ENCODE measurements around the gene PAPSS2. TPM values are rescaled to one million over a fixed set of nuclear protein-coding genes. Genes with fewer than 3 reads are reported as not detected.
"Not testable (repeated sequence)": the region's sequence is repeated elsewhere in the genome, so short reads cannot be mapped to it uniquely, and the experiment has no call there.

The PAPSS2 gene
- total RNA-seq, 1 experiment from 2014 or later = 24.5 TPM

DNA sequence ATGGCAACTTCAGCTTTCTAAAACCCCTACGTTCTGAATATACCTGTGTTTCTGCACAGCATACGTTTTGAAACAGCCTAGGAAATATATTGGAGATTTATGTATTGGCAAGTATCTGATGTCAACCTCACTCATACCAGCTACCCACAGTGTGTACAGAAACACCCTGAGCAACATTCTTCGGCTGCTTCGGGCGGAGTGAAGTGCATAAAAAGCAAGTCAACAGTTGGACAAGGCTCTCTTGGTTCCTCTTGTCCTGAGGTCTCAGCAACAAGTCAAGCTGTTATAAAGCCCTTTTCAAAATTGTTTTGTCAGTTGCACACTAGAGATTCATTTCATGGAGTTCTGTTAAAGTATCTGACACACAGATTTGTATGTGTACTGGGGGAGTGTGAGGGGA is 40.0 kb upstream of the PAPSS2 start:
- no peak for DNase-seq
- TF ChIP-seq, protein P1, sequence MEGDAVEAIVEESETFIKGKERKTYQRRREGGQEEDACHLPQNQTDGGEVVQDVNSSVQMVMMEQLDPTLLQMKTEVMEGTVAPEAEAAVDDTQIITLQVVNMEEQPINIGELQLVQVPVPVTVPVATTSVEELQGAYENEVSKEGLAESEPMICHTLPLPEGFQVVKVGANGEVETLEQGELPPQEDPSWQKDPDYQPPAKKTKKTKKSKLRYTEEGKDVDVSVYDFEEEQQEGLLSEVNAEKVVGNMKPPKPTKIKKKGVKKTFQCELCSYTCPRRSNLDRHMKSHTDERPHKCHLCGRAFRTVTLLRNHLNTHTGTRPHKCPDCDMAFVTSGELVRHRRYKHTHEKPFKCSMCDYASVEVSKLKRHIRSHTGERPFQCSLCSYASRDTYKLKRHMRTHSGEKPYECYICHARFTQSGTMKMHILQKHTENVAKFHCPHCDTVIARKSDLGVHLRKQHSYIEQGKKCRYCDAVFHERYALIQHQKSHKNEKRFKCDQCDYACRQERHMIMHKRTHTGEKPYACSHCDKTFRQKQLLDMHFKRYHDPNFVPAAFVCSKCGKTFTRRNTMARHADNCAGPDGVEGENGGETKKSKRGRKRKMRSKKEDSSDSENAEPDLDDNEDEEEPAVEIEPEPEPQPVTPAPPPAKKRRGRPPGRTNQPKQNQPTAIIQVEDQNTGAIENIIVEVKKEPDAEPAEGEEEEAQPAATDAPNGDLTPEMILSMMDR (conservative IDR thresholded peaks at IDR 0.05) = no peak
- Histone ChIP-seq H3K79me1 (ENCODE audit: insufficient read depth, low read depth, low read length, poor library complexity, severe bottlenecking) (no peaks in the 10 kb centered on the region), H2BK12ac (ENCODE audit: insufficient read length, low read depth, low read length) (no peak overlapping the region), H4K5ac (ENCODE audit: insufficient read length, low read depth, low read length) (no peak overlapping the region), H3K27me3 (ENCODE audit: insufficient read depth, low read length) (no peaks in the 10 kb centered on the region; the same call in 1 of the 2 replicates), H3K4ac (ENCODE audit: low read depth, low read length) (no peak overlapping the region), H3K23ac (ENCODE audit: insufficient read length, low read depth, low read length) (no peak overlapping the region), H2AFZ (ENCODE audit: low read length) (no peak overlapping the region), H2BK15ac (ENCODE audit: low read depth, low read length) (no peak overlapping the region), H2BK20ac (ENCODE audit: low read depth, low read length, poor library complexity, severe bottlenecking) (no peak overlapping the region), H3T11ph (ENCODE audit: low read length) (no peak overlapping the region), H4K20me1 (ENCODE audit: control insufficient read depth, insufficient read depth, insufficient read length) (no peaks in the 10 kb centered on the region), H2BK5ac (ENCODE audit: insufficient read length, low read length) (no peak overlapping the region), H3K4me1 (ENCODE audit: insufficient read depth, low read length) (peaks cover 8% of the 10 kb centered on the region), H3K56ac (ENCODE audit: insufficient read length, low read depth, low read length) (no peak overlapping the region), H3K4me2 (ENCODE audit: insufficient read depth, insufficient read length, low read length) (no peak overlapping the region), H4K91ac (ENCODE audit: insufficient read length, low read depth, low read length) (no peak overlapping the region), H4K8ac (replicated peaks; ENCODE audit: insufficient read length, low read depth, low read length) (no peak overlapping the region), H3K23me2 (ENCODE audit: insufficient read length, low read depth, low read length, poor library complexity, severe bottlenecking) (no peaks in the 10 kb centered on the region), H3K9me3 (ENCODE audit: control insufficient read depth, low read depth, low read length) (no peaks in the 10 kb centered on the region), H3K14ac (ENCODE audit: insufficient read depth, low read length) (no peak overlapping the region), H2AK5ac (ENCODE audit: insufficient read length, low read length) (no peak overlapping the region), H3K9ac (ENCODE audit: extremely low read depth, insufficient read length, low read length) (no peak overlapping the region), H2BK120ac (ENCODE audit: low read depth, low read length, poor library complexity, severe bottlenecking) (no peak overlapping the region), H3K18ac (ENCODE audit: insufficient read length, low read depth, low read length) (no peak overlapping the region), H3K79me2 (ENCODE audit: insufficient read depth, low read length) (no peaks in the 10 kb centered on the region), H3K27ac (ENCODE audit: insufficient read length, low read depth, low read length) (no peak overlapping the region)
- H3K27me3 Mint-ChIP-seq (ENCODE audit: low read depth) = peaks cover 2% of the 10 kb centered on the region; the same call in 1 of the 2 replicates
- H3K27ac Mint-ChIP-seq = no peak overlapping the region
- H3K9me3 Mint-ChIP-seq = no peaks in the 10 kb centered on the region
- H3K36me3 Mint-ChIP-seq (ENCODE audit: insufficient read depth in 1 of 3, low read depth in 3 of 3) = no peaks in the 10 kb centered on the region
- H3K4me3 Mint-ChIP-seq = no peak overlapping the region
- no CpG with 5 or more reads among the region's 5 CpGs for WGBS (ENCODE audit: extremely low coverage, insufficient read length, low lambda C conversion rate)
- H3K4me1 Mint-ChIP-seq = peaks cover 52% of the 10 kb centered on the region in 2 experiments

DNA sequence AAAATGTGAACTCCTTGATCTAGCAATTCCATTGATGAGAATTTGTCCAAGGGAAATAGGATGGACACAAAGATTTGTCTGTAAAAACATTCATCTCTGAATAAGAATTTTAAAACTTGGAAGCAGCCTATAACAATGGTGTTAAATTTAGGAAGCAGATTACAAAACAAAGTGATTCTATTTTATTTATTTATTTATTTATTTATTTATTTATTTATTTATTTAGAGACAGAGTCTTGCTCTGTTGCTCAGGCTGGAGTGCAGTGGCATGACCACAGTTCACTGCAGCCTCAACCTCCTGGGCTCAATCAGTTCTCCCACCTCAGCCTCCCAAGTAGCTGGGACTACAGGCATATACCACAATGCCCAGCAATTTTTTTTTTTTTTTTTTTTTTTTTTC is 38.2 kb upstream of the PAPSS2 start:
- DNase-seq; H4K20me1 ChIP-seq (ENCODE audit: control insufficient read depth, insufficient read depth, insufficient read length); H3K18ac ChIP-seq (ENCODE audit: insufficient read length, low read depth, low read length); H3K23me2 ChIP-seq (ENCODE audit: insufficient read length, low read depth, low read length, poor library complexity, severe bottlenecking); H2BK12ac ChIP-seq (ENCODE audit: insufficient read length, low read depth, low read length); H3K4ac ChIP-seq (ENCODE audit: low read depth, low read length); H2AK5ac ChIP-seq (ENCODE audit: insufficient read length, low read length); H2BK20ac ChIP-seq (ENCODE audit: low read depth, low read length, poor library complexity, severe bottlenecking); H2BK5ac ChIP-seq (ENCODE audit: insufficient read length, low read length); H3K9ac ChIP-seq (ENCODE audit: extremely low read depth, insufficient read length, low read length); H3K9me3 ChIP-seq (ENCODE audit: control insufficient read depth, low read depth, low read length); H3K79me1 ChIP-seq (ENCODE audit: insufficient read depth, low read depth, low read length, poor library complexity, severe bottlenecking); H3K9me3 Mint-ChIP-seq; H3K27me3 Mint-ChIP-seq (ENCODE audit: low read depth); H3T11ph ChIP-seq (ENCODE audit: low read length); H4K91ac ChIP-seq (ENCODE audit: insufficient read length, low read depth, low read length); H3K23ac ChIP-seq (ENCODE audit: insufficient read length, low read depth, low read length); H2AFZ ChIP-seq (ENCODE audit: low read length); H3K27ac ChIP-seq (ENCODE audit: insufficient read length, low read depth, low read length); H4K5ac ChIP-seq (ENCODE audit: insufficient read length, low read depth, low read length); H3K27ac Mint-ChIP-seq; H2BK120ac ChIP-seq (ENCODE audit: low read depth, low read length, poor library complexity, severe bottlenecking); H3K79me2 ChIP-seq (ENCODE audit: insufficient read depth, low read length); H2BK15ac ChIP-seq (ENCODE audit: low read depth, low read length); H3K27me3 ChIP-seq (ENCODE audit: insufficient read depth, low read length); H3K14ac ChIP-seq (ENCODE audit: insufficient read depth, low read length); H3K4me2 ChIP-seq (ENCODE audit: insufficient read depth, insufficient read length, low read length); H4K8ac ChIP-seq (replicated peaks; ENCODE audit: insufficient read length, low read depth, low read length); H3K4me3 Mint-ChIP-seq; H3K56ac ChIP-seq (ENCODE audit: insufficient read length, low read depth, low read length); H3K36me3 Mint-ChIP-seq (ENCODE audit: insufficient read depth in 1 of 3, low read depth in 3 of 3): not testable (repeated sequence)
- peaks cover 11% of the 10 kb centered on the region for H3K4me1 ChIP-seq (ENCODE audit: insufficient read depth, low read length)
- H3K4me1 Mint-ChIP-seq = peaks cover 64% of the 10 kb centered on the region in 2 experiments

Data from H9 (cell line).